B cell (primary cell): ENCODE data around the gene CCDC3.

Experiments
- CTCF ChIP-seq: fragments of 200-600 bp; IDR thresholded peaks from one replicate; pipeline ENCODE4 v1.8.0; 2022; ENCODE audit warnings: antibody characterized with exemption, mild to moderate bottlenecking
- EZH2 ChIP-seq: IDR thresholded peaks from 2 replicates; pipeline ENCODE4 v1.6.1; 2012; ENCODE audit warnings: borderline replicate concordance, low read depth, mild to moderate bottlenecking, moderate library complexity, low read length; ENCODE audit not compliant: insufficient read depth, poor library complexity, severe bottlenecking

GRCh38 chr10:12960941-12961340, 40.6 kb downstream of the CCDC3 start:
- TF ChIP-seq EZH2: no peak
- TF ChIP-seq CTCF: no peak
